Measurements from ENCODE around the gene ADAR. TPM values are rescaled to one million over a fixed set of nuclear protein-coding genes. Genes with fewer than 3 reads are reported as not detected.

Gene ADAR
- total and polyA plus RNA-seq, 2 donors from 2014 or later = 40.3 to 154 TPM

- FAIRE-seq (no peak), DNase-seq (no peak)
- H3K36me3 ChIP-seq (ENCODE audit: control insufficient read depth in 2 of 3, insufficient read depth in 3 of 3, low read length in 3 of 3) = no peaks in the 10 kb centered on the region
- no peak overlapping the region for H3K4me3 ChIP-seq (ENCODE audit: low read length in 3 of 3)
- no peak overlapping the region for H3K27ac ChIP-seq (ENCODE audit: low read depth in 2 of 2, low read length in 2 of 2)
- no peak overlapping the region for H3K9ac ChIP-seq (ENCODE audit: low read length in 3 of 3)
- H3K27me3 ChIP-seq (ENCODE audit: control insufficient read depth, insufficient read depth, low read length) = no peaks in the 10 kb centered on the region
- H3K4me1 ChIP-seq (ENCODE audit: control insufficient read depth in 2 of 3, insufficient read depth in 2 of 3, low read depth in 1 of 3, low read length in 3 of 3) = no peaks in the 10 kb centered on the region
- H3K9me3 ChIP-seq (ENCODE audit: control insufficient read depth in 2 of 3, insufficient read depth in 1 of 3, low read length in 3 of 3) = peaks cover 0 to 4% (median 0%) of the 10 kb centered on the region in 3 donors
- intact Hi-C loops (cut with DNase I) = no loop called here
- TF ChIP-seq, protein P1, sequence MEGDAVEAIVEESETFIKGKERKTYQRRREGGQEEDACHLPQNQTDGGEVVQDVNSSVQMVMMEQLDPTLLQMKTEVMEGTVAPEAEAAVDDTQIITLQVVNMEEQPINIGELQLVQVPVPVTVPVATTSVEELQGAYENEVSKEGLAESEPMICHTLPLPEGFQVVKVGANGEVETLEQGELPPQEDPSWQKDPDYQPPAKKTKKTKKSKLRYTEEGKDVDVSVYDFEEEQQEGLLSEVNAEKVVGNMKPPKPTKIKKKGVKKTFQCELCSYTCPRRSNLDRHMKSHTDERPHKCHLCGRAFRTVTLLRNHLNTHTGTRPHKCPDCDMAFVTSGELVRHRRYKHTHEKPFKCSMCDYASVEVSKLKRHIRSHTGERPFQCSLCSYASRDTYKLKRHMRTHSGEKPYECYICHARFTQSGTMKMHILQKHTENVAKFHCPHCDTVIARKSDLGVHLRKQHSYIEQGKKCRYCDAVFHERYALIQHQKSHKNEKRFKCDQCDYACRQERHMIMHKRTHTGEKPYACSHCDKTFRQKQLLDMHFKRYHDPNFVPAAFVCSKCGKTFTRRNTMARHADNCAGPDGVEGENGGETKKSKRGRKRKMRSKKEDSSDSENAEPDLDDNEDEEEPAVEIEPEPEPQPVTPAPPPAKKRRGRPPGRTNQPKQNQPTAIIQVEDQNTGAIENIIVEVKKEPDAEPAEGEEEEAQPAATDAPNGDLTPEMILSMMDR (IDR thresholded peaks at IDR 0.05; ENCODE audit: borderline replicate concordance, extremely low read depth, insufficient read depth) = no peak
Measured at GRCh38 chr1:154635171-154635570, 27.2 kb upstream of the ADAR start.

GRCh38 chr1:154629675-154630073, 21.7 kb upstream of the ADAR start:
- Histone ChIP-seq H3K27me3 (ENCODE audit: control insufficient read depth, insufficient read depth, low read length) (no peaks in the 10 kb centered on the region), H3K9me3 (ENCODE audit: control insufficient read depth in 2 of 3, insufficient read depth in 1 of 3, low read length in 3 of 3) (peaks cover 0 to 3% (median 0%) of the 10 kb centered on the region in 3 donors), H3K4me3 (ENCODE audit: low read length in 3 of 3) (no peak overlapping the region), H3K9ac (ENCODE audit: low read length in 3 of 3) (no peak overlapping the region), H3K36me3 (ENCODE audit: control insufficient read depth in 2 of 3, insufficient read depth in 3 of 3, low read length in 3 of 3) (no peaks in the 10 kb centered on the region), H3K27ac (ENCODE audit: low read depth in 2 of 2, low read length in 2 of 2) (no peak overlapping the region), H3K4me1 (ENCODE audit: control insufficient read depth in 2 of 3, insufficient read depth in 2 of 3, low read depth in 1 of 3, low read length in 3 of 3) (peaks cover 0 to 6% (median 0%) of the 10 kb centered on the region in 3 donors)
- DNase-seq (no peak), FAIRE-seq (no peak)
- TF ChIP-seq, protein P1 (IDR thresholded peaks at IDR 0.05; ENCODE audit: borderline replicate concordance, extremely low read depth, insufficient read depth) = no peak
- intact Hi-C loops (cut with DNase I) = no loop called here

DNA sequence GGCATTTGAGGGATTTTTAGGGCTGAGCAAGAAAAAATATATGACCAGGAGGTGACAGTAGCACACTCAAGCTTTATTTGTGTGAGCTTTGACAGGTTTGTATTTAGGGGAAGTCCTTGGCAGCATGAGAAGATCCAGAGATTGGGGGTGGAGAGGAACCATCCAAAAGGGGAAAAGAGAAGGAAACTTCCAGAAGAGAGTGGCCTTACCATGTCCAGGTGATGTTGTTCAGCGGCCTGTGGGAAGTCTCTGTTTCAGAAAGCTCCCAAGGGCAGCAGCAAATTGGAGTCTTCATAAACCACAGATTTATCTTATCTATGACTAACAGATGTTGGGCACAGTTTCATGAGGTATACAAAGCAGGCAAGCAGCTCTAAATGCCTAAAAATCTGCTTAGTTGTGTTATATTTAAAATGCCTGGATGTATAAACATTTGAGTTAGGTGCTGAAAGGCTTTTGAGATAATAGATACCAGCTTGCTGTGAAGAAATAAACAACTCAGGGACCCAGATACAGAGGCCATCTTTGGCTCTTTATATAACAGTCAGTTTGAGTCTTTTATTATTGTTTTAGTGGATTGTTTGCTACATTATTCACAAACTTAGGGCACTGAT, 21.2 kb upstream of the ADAR start:
- intact Hi-C loops (cut with DNase I) = no loop called here
- Histone ChIP-seq H3K36me3 (ENCODE audit: control insufficient read depth in 2 of 3, insufficient read depth in 3 of 3, low read length in 3 of 3) (no peaks in the 10 kb centered on the region), H3K9me3 (ENCODE audit: control insufficient read depth in 2 of 3, insufficient read depth in 1 of 3, low read length in 3 of 3) (peaks cover 0 to 3% (median 0%) of the 10 kb centered on the region in 3 donors), H3K27me3 (ENCODE audit: control insufficient read depth, insufficient read depth, low read length) (no peaks in the 10 kb centered on the region), H3K27ac (ENCODE audit: low read depth in 2 of 2, low read length in 2 of 2) (no peak overlapping the region), H3K4me1 (ENCODE audit: control insufficient read depth in 2 of 3, insufficient read depth in 2 of 3, low read depth in 1 of 3, low read length in 3 of 3) (peaks cover 0 to 6% (median 0%) of the 10 kb centered on the region in 3 donors), H3K4me3 (ENCODE audit: low read length in 3 of 3) (no peak overlapping the region), H3K9ac (ENCODE audit: low read length in 3 of 3) (no peak overlapping the region)
- DNase-seq (no peak), FAIRE-seq (no peak)
- TF ChIP-seq, protein P1 (IDR thresholded peaks at IDR 0.05; ENCODE audit: borderline replicate concordance, extremely low read depth, insufficient read depth) = no peak

GRCh38 chr1:154628121-154628405, 20.1 kb upstream of the ADAR start:
- Histone ChIP-seq H3K27ac (ENCODE audit: low read depth in 2 of 2, low read length in 2 of 2) (peak overlapping the region; percentile 88 to 91), H3K9ac (ENCODE audit: low read length in 3 of 3) (peak overlapping the region; percentile 57 to 72 (median 71)), H3K36me3 (ENCODE audit: control insufficient read depth in 2 of 3, insufficient read depth in 3 of 3, low read length in 3 of 3) (no peaks in the 10 kb centered on the region), H3K4me3 (ENCODE audit: low read length in 3 of 3) (peak overlapping the region; percentile 76 to 97 (median 83)), H3K9me3 (ENCODE audit: control insufficient read depth in 2 of 3, insufficient read depth in 1 of 3, low read length in 3 of 3) (peaks cover 0 to 3% (median 0%) of the 10 kb centered on the region in 3 donors), H3K4me1 (ENCODE audit: control insufficient read depth in 2 of 3, insufficient read depth in 2 of 3, low read depth in 1 of 3, low read length in 3 of 3) (peaks cover 0 to 6% (median 0%) of the 10 kb centered on the region in 3 donors), H3K27me3 (ENCODE audit: control insufficient read depth, insufficient read depth, low read length) (no peaks in the 10 kb centered on the region)
- DNase-seq (no peak), FAIRE-seq (no peak)
- TF ChIP-seq, protein P1 (IDR thresholded peaks at IDR 0.05; ENCODE audit: borderline replicate concordance, extremely low read depth, insufficient read depth) = no peak
- intact Hi-C loops (cut with DNase I) = no loop called here
